Left colon (tissue), 2 donors: ENCODE measurements around the gene DLGAP1. TPM values are rescaled to one million over a fixed set of nuclear protein-coding genes. Genes with fewer than 3 reads are reported as not detected.
"Not testable (repeated sequence)": the region's sequence is repeated elsewhere in the genome, so short reads cannot be mapped to it uniquely, and the experiment has no call there.

Experiments
- ATAC-seq: fragments of 200-7000 bp; cut with Tn5 transposase; one replicate; pipeline ENCODE4 v1.9.1; 2020; ENCODE audit warnings: mild to moderate bottlenecking, moderate library complexity
- DNase-seq, 2 donors: peaks; one replicate each; pipeline ENCODE4 v3.0.0-alpha.2; 2020
- intact Hi-C, 2 donors: fragments of 100-400 bp; cut with DNase I in 1 of 2; cut with micrococcal nuclease in 1 of 2; formaldehyde crosslinking; loops; one replicate each; pipeline versions ENCODE4 v1.11.2 to v1.14.0; 2022; cut with DNase I, micrococcal nuclease
- long read RNA-seq: library from polyadenylated mRNA; unstranded; transcript quantifications from one replicate; pipeline ENCODE4 v2.0.0, GENCODE V29; 2021
- total RNA-seq, 2 donors: library from RNA; stranded (reverse); fragmentation: NEBNext Ultra II Directional; extraction: Animal tissue kit (Norgen Biotek cat#: 25700); gene quantifications; one replicate each; pipeline ENCODE4 v1.2.1, GENCODE V29; 2021
- donor health status: DM: no; HTN: no; CAD: no.
- donor health status: DM: yes; HTN: yes; CAD: no.

The DLGAP1 gene
- total RNA-seq = 1 to 10 TPM in 1 of 2 donors, under 1 TPM in 1; 0.95 to 2.2 TPM
- long read RNA-seq, partial matches to known transcripts = 1 of 3 reads
- long read RNA-seq, other reads (novel, unspliced or antisense) = 2 of 3 reads

DNA sequence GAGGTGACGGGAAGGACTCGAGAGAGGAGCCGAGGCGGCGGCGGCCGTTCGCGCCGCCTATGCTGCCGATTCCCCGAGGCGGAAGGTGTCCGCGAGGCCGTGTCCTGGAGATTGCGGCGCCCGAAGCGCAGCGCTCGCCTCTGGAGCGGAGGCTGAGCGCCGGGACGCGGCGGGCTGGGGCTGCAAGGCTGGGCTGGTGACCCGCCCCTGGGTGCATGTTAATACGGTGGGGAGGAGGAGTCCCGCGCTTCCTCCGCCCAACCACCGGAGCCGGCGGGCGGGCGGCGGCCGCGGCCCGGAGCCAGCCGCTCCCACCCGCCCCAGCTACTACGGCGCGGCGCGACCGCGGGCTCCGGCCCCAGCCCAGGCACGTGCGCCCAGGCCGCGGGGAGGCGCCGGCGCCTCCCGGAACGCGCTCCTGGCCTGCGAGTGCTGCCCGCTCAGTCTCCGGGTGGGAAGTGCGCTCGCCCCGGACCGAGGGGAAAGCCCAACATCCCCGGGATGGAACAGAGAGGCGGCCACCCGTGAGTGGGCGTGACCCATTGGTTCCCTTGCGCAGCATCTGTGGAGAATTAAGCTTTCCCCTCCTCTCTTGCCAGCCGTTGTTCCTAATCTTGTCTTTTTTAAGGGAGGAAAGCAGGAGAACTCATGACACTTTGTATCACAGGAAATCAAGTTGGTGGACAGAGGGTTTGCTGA lies at the start of gene DLGAP1:
DLGAP1 (minus strand) TSS at position 195 of the 699 bp plus-strand sequence.
- DNase-seq = peak; percentile 45 to 67
- intact Hi-C loops = no loop called here
- ATAC-seq = peak; percentile 97

DNA sequence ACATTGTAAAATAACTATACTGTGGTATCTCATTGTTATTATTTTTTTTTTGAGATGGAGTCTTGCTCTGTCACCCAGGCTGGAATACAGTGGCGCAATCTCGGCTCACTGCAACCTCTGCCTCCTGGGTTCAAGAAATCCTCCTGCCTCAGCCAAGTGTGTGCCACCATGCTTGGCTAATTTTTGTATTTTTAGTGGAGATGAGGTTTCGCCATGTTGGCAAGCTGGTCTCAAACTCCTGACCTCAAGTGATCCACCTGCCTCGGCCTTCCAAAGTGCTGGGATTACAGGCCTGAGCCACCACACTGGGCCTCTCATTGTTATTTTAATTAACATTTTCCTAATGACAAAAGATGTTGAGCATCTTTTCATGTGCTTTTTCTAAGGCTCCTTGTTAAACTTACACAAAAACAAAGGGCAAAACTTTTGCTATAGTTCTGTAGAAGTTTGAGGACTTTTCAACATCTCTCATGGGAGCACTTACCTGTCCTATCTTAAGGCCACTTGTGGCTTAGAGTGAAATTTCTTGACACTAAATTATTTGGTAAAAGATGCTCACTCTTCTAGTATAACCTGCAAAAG lies 39.7 kb upstream of the DLGAP1 start:
- DNase-seq, ATAC-seq, intact Hi-C loops: not testable (repeated sequence)

GRCh38 chr18:4468511-4468910 lies 13.4 kb upstream of the DLGAP1 start:
- intact Hi-C loops = no loop called here
- ATAC-seq (no peak), DNase-seq (no peak)

- intact Hi-C loops = no loop called here
- no peak for DNase-seq
- peak; percentile 58 for ATAC-seq
Observed at GRCh38 chr18:4454537-4455112, 482 bp downstream of the DLGAP1 start.

DNA sequence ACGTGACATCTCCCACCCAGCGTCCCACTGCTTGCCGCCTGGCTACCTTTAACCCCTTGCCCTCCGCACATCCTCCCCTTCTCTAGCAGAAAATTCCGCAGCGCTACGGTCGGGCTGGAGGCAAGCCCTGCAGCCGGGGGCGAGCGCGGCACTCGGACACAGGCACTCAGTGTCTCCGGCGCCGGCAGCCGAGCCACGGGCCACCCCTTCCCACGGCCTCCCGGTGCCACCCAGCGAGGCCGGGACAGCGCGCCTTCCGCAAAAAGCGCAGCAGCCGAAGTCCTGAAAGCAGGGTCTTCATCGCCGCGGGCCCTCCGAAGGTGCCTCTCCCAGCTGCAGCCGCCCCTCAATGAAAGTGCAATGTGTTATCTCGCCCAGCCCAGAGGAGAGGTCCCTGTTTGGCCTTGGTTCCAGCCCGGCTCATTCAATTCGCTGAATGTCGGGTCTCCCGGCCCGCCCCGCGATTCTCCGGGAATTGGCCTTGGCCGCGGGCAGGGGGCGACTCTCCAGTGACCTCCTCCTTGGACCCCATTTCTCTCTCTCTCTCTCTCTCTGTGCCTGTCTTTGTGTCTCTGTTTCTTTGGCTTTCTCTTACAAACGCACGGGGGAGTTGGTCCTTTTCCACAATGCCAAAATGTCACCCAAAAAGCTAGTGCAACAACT lies 1.1 kb downstream of the DLGAP1 start:
- peak in 1 of 2 donors; percentile 5 for DNase-seq
- intact Hi-C loops = no loop called here
- ATAC-seq = no peak

GRCh38 chr18:4453567-4453873 lies 1.6 kb downstream of the DLGAP1 start:
- DNase-seq = no peak
- intact Hi-C loops = no loop called here
- ATAC-seq = no peak

GRCh38 chr18:4450065-4450658 lies 4.9 kb downstream of the DLGAP1 start:
- DNase-seq = no peak
- ATAC-seq = no peak
- intact Hi-C loops = no loop called here

DNA sequence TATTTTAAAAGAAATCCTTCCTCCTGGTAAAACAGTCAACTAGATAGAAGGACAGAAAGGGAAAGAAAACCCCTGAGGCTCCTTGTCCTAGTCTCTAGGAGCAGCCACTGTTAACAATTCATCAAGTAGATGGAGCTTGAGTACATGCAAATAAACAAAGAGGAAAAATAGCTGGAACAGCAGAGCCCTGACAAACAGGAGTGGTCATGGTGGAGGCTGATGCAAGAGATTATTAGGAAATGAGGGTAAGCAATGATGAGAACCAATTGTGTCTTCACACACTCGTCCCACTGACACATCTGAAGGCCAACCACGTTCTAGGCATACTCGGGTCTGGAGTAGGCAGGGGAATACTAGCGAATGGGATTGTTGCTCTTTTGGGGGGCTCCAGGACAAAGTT lies 9.2 kb downstream of the DLGAP1 start:
- DNase-seq (no peak), ATAC-seq (no peak)
- intact Hi-C loops = no loop called here

DNA sequence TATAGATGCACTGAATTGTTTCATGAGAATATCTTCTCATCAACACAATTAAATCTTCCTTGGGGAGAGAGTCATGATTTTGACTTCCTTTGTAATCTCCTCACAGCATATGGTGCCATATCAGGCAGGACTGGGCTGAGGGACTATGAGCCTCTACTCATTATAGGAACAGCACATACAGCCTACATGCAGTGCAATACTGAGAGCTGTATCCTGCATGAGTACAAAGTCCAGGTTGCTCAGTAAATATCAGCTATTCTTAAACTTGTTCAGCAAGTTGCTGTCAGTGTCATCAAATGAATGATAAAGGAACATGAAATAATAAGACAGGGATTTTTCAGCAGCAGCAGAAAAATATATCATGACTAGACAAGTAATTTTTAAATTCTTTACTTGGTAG lies 10.8 kb downstream of the DLGAP1 start:
- ATAC-seq (peak; percentile 100), DNase-seq (peak in 1 of 2 donors; percentile 6)

DNA sequence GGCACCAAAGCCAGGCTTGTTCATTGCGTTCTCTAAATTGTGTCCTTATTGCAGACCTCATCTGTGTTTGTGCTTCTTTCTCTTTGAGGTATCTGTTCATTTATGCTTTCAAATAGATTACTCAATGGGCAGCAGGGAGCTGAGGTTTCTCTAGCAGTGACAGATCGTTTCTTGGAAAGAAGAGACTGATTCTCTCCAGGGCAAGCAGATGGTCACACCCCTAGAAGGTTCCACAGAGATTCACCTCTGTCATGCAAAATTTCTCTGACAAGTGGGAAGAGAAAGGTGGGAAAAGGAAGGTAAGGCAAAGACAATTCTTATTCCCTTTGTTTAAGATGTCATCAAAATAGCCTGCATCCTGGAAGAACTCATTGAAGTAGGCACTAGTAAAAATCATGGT lies 14.0 kb downstream of the DLGAP1 start:
- DNase-seq = no peak
- ATAC-seq = no peak
- intact Hi-C loops = no loop called here

More for the DNA sequence above, 10.8 kb downstream of the DLGAP1 start:
- intact Hi-C loops = no loop called here

- intact Hi-C loops = no loop called here
- no peak for DNase-seq
Observed at GRCh38 chr18:4438938-4439337, 16.2 kb downstream of the DLGAP1 start.

DNA sequence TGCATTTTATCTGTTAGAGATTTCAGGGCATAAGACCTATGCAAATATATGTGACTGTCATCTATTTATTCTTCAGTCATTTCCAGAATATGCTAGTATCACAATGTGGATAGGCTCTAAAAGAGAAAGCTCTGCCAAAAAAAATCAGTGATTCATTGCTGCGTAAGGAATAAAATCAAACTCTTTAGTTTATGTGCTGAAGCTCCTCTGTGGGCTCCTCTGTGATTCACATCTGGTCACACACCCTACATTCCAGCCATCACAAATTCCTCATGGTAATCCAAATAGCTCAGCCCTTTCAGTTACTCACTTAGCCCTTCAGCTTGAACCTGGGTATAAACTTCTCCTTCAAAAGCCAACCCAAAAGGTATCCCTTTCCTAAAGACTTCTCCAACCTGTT lies 21.4 kb downstream of the DLGAP1 start:
- DNase-seq (no peak), ATAC-seq (no peak)
- intact Hi-C loops = no loop called here

More at GRCh38 chr18:4438938-4439337, 16.2 kb downstream of the DLGAP1 start:
- ATAC-seq = no peak

DNA sequence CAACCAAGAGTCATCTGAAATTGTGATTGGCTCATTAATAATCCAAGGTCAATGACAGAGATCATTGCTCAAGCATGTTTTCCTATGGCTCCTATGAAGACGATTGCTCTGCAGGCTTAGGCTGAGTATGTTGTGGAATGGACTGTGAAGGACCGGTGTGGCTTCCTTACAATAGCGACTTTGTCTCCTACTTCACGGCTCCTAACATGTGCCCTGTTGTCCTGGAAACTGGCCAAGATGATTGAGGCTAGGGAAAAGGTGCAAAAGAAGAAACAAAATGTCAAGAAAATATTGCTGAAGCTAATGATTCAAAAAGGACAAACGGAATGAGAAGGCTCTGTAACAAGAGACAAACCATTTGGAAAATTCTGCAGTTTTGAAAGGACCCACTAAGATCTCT lies 24.3 kb downstream of the DLGAP1 start:
- no peak for ATAC-seq
- no peak for DNase-seq
- intact Hi-C loops = no loop called here

DNA sequence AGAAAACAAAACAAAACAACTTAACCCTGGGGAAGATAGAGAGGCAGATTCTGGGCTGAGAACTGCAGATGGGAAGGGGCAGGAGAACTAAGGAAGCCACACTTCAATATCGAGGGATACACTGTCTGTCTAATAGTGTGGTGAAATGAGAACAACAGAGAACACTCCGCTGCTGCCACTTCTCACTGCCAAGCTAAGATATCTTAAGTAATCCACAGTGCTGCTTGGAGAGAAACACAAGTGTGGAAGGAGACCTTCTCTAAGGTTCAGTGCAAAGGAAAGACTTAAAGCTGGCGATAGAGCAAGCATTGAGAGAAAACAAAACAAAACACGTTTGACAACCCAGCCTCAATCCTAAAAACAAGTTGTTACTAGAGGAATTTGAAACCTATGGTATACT lies 37.4 kb downstream of the DLGAP1 start:
- ATAC-seq (no peak), DNase-seq (no peak)
- intact Hi-C loops = no loop called here

GRCh38 chr18:4416976-4417375 lies 38.1 kb downstream of the DLGAP1 start:
- DNase-seq (no peak), ATAC-seq (no peak)
- intact Hi-C loops = no loop called here

DNA sequence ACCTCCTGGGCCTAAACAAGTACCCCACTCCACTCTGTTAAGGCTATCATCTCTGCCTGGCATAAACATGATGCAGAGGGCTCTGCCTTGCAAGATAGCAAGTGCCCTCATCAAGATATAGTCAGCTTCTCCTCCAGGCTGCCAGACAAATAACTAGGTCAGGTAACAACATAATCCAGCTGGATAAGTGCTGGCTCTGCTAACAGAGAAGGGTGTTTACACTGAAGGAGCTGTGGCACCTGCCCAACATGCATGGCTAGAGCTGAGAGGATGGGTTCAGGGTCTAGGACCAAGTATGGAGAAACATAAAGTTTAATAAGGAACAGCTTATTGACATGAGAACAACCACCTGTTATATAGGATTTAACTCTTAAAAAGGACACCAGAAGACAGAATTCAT lies 42.8 kb downstream of the DLGAP1 start:
- no peak for ATAC-seq
- DNase-seq = no peak
- intact Hi-C loops = no loop called here

DNA sequence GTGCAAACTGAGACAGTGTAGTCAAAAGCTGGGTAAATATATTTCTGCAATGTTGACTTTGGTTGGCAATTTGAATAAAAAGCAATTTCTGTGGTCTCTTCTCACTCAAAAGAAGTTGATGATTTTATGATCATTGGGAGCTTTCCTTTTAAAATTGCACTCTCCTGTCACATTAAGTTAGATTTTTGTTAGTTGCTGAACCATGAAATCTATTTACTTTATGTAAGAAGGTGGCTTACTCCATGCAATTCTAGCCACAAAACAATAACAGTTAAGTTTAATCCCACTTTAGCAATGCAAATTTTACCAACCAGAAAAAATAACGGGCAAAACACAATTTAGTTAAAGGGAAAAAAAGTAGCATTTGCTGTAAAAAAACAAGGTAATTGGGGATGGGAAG lies 48.3 kb downstream of the DLGAP1 start:
- intact Hi-C loops = no loop called here
- ATAC-seq (no peak), DNase-seq (no peak)

- intact Hi-C loops = no loop called here
- DNase-seq (no peak), ATAC-seq (no peak)
Observed at GRCh38 chr18:4405965-4406364, 49.1 kb downstream of the DLGAP1 start.

- ATAC-seq (no peak), DNase-seq (no peak)
- intact Hi-C loops = no loop called here
Observed at GRCh38 chr18:4403836-4404235, 51.3 kb downstream of the DLGAP1 start.

DNA sequence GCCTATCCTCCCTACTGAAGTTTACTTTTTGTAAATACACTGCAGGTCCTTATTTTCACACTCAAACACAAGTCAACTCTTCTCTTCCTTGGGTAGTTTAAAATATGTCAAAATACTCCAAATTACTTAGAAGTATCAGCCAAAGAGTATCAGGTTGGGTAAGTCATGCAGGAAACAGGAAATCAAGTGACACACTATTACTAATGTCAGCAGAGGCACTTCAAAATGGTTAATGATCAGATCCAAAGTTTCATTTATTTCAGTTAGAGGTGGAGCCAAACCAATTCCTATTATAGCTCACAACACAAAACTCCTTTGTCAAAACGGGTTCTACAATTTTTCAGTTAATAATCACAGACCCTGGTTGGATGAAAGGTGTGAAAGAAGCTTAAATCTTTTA lies 54.2 kb downstream of the DLGAP1 start:
- intact Hi-C loops = no loop called here
- no peak for ATAC-seq

More for the DNA sequence above, 54.2 kb downstream of the DLGAP1 start:
- DNase-seq = no peak
